ENCODE measurements around the gene DOK5.
"Not testable (repeated sequence)": the region's sequence is repeated elsewhere in the genome, so short reads cannot be mapped to it uniquely, and the experiment has no call there.

Gene DOK5

GRCh38 chr20:54475334-54476168 lies at the start of gene DOK5:
Gene DOK5, plus strand, starts transcription at chr20:54475593. Its CDS starts 354 bp downstream, at chr20:54475947.
- no peak for DNase-seq

- no peak for DNase-seq
Observed at GRCh38 chr20:54429364-54429763, 46.0 kb upstream of the DOK5 start.

GRCh38 chr20:54431156-54431944 lies 44.0 kb upstream of the DOK5 start:
- DNase-seq = no peak

- DNase-seq = no peak
Observed at GRCh38 chr20:54432966-54433365, 42.4 kb upstream of the DOK5 start.

- no peak for DNase-seq
Observed at GRCh38 chr20:54433636-54434035, 41.8 kb upstream of the DOK5 start.

GRCh38 chr20:54434196-54434595 lies 41.2 kb upstream of the DOK5 start:
- DNase-seq = no peak

GRCh38 chr20:54435015-54435414 lies 40.4 kb upstream of the DOK5 start:
- no peak for DNase-seq

- not testable (repeated sequence) for DNase-seq
Observed at GRCh38 chr20:54436410-54436809, 39.0 kb upstream of the DOK5 start.

- DNase-seq = no peak
Observed at GRCh38 chr20:54438166-54438565, 37.2 kb upstream of the DOK5 start.

- DNase-seq = no peak
Observed at GRCh38 chr20:54450207-54450606, 25.2 kb upstream of the DOK5 start.

- no peak for DNase-seq
Observed at GRCh38 chr20:54451171-54451570, 24.2 kb upstream of the DOK5 start.

- no peak for DNase-seq
Observed at GRCh38 chr20:54452277-54452676, 23.1 kb upstream of the DOK5 start.

GRCh38 chr20:54454982-54455381 lies 20.4 kb upstream of the DOK5 start:
- no peak for DNase-seq

GRCh38 chr20:54456423-54456822 lies 19.0 kb upstream of the DOK5 start:
- no peak for DNase-seq

GRCh38 chr20:54456961-54457360 lies 18.4 kb upstream of the DOK5 start:
- DNase-seq = no peak

- no peak for DNase-seq
Observed at GRCh38 chr20:54458219-54458618, 17.2 kb upstream of the DOK5 start.

- DNase-seq = no peak
Observed at GRCh38 chr20:54459279-54459678, 16.1 kb upstream of the DOK5 start.

- DNase-seq = no peak
Observed at GRCh38 chr20:54464003-54464402, 11.4 kb upstream of the DOK5 start.

- DNase-seq = no peak
Observed at GRCh38 chr20:54466127-54466526, 9.3 kb upstream of the DOK5 start.

GRCh38 chr20:54467622-54468021 lies 7.8 kb upstream of the DOK5 start:
- no peak for DNase-seq

- no peak for DNase-seq
Observed at GRCh38 chr20:54468082-54468481, 7.3 kb upstream of the DOK5 start.

- no peak for DNase-seq
Observed at GRCh38 chr20:54469293-54469692, 6.1 kb upstream of the DOK5 start.

- DNase-seq = no peak
Observed at GRCh38 chr20:54469952-54470351, 5.4 kb upstream of the DOK5 start.

- no peak for DNase-seq
Observed at GRCh38 chr20:54470697-54471096, 4.7 kb upstream of the DOK5 start.
